Right lung (tissue), 5 donors: ENCODE measurements around the gene RAB17. TPM values are rescaled to one million over a fixed set of nuclear protein-coding genes. Genes with fewer than 3 reads are reported as not detected.
A peak's percentile ranks its signal among the peaks of the same experiment; 100 is the strongest.

Experiments
- DNase-seq, 2 donors: peaks; one replicate each; pipeline ENCODE4 v3.0.0-alpha.2; 2013
- polyA plus RNA-seq, 5 donors: library from polyadenylated mRNA; unstranded; fragments of 120-200 nt; gene quantifications; one replicate each; pipeline versions ENCODE4 v1.2.1 to v1.2.3, GENCODE V29; 2013; ENCODE audit warnings: inconsistent platforms in 1 of 5, low replicate concordance in 1 of 5; ENCODE audit not compliant: insufficient read length in 5 of 5, insufficient read depth in 1 of 5

The RAB17 gene
- polyA plus RNA-seq, 5 donors: 13.3 to 18.1 (median 15.0) TPM

DNA sequence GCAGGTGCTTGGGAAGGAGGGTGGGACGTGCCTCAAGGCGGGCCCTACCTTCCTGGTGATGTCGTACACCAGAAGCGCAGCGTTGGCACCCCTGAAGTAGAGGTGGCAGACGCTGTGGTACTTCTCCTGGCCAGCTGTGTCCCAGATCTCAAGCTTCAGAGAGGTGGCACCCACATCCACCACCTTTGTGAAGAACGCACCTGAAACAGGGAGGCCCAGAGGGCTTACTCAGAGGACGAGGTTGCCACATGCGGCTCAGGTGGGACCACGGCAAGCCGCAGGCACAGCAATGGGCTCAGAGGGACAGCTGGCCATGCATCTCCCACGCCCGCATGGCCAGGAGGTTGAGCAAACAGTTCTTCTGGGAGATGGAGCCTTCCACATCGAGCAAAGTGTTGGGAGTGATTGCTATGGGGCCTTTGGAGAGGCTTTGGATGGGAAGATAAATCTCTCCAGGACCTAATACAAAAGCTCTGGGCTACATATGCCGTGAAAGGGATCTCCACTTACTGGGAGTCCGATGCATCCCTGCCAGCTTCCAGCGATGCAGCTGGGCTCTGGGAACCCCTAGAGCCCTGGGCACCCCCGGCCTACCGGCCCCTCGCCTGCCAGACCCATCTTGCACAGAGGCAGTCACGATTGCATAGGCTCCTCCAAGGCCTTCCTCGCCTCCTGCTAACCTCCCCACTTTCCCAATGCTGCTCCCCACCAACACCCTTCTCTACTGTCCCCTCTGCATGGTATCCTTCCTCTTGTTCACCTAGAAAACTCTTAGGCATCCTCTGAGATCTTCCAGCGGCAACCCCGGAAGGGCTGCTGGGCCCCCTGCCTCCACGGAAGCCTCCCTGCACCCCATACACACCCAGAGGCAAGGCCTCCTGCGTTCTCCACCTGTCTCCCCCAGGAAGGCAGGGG lies 12.3 kb downstream of the RAB17 start:
- no peak for DNase-seq

DNA sequence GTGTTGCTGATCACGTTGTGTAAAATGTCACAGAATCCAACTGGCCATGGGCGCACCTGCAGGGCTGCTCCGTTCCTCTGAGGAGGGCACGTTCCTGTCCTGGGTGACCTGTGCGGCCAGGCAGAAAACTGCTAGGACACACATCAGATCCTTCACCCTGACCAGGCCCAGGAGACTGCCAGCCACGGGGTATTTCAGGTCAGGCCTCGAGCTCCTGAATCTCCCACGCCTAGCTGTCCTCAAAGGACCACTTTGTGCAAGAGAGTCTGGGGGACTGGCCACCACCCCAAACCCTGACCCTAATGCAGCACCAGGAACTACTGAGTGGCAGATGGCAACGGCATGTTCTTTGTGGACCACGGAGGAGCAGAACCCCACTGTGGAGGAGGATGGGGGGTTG lies 13.1 kb downstream of the RAB17 start:
- no peak for DNase-seq

- no peak for DNase-seq
Measured at GRCh38 chr2:237576974-237577373, 13.6 kb downstream of the RAB17 start.

- DNase-seq: no peak
Measured at GRCh38 chr2:237575869-237576862, 14.4 kb downstream of the RAB17 start.

DNA sequence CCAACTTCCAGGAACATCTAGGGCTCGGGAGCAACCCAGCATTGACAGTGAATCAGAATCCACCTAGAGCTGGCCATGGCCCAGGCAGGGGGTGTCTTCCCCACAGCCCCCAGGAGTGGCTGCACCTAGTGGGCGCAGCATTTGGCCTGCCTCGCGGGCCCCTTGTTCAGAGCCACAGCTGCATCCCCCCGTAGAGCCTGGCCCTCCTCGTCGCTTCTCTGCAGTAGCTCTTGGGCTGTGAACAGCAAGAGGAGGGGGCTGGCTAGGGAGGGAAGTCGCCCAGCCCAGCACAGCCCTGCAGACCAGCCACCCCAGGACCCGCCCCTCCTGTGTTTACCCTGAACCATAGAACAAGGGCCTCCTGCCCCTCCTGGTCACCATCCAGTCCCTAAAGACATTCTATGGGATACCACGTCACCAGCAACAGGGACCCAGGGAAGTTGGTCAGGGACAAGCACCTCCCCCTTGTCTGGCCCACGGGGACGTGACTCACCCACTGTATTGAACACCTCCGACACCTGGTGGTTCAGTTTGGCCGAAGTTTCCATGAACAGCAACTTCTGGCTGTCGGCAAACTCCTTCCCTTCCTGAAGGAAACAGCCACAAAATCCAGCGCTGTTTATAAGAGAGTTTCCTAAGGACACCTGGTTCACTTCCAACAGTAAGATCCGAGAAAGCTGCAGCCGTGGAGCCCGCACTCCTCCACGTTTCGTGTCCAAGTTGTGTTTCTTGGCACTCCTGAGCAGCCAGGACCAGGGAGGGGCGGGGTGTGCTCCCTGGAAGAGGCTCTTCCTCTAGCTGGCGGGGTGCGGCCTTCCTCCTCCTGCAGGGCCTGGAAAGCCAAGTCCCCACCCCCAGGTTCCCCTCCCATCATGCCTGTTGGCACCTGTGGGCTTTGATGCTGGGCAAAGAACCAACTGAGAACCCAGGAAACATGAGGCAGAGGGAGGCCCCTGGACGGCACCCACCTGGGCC lies 15.4 kb downstream of the RAB17 start:
- DNase-seq: no peak

DNA sequence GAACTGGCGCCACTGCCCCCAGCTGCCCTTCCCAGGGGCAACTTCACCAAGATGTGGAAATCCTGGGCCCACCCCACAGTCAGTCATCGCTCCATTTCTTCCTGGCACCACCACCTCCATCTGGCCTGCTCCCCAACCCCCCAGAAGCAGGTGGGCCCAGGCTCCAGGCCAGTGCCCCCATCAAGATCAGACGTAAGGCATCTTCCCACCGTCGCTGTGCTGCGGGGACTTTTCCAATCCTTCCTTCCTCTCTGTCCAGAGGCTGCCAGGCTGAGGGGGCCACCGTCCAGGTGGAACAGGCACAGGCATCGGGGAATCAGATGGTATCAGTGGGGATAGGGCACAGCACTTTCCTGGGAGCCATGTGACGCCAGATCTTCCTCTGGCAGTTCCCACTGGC lies 16.1 kb downstream of the RAB17 start:
- no peak for DNase-seq

DNA sequence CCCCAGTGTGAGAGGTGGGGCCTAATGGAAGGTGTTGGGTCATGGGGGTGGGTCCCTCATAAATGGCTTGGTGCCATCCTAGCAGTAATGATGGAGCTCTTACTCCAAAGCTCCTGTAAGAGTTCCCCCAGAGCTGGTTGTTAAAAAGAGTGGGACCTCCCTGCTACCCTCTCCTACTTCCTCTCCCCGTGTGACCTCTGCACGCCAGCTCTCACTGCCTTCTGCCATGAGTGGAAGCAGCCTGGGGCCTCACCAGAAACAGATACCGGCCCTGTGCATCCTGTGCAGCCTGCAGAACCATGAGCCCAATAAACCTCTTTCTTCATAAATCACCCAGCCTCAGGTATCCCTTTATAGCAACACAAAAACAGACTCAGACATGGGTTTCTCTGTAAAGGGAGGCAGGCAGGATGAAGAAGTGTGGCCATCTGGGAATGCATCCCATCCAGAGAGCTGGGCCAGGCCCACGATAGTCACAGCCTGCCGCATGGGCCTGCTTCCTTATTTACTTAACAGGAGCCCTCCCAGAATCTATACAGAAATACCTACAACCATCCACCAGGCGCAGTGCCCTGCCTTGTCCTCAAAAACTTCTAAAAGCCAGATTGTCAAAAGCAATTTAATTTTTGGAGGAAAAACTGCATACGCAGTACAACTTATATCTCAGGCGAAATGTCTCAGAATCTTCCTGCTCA lies 16.7 kb downstream of the RAB17 start:
- no peak for DNase-seq

DNA sequence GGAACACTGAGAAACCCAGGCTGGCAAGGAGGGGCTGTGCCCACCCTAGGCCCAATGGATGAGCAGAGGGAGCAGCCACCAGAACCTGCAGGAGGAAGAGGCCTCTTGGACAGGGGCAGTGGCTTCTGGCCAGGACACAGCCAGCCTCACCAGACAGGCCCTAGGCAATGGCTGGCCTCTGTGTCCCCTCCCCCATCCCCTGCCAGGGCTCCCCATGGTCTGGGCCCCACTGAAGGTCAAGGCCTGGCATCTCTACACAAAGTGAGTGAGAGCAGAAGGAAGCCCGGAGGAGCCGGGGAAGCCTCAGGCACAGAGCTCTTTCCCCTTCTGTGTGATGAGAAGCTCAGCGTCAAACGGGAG lies 17.8 kb downstream of the RAB17 start:
- no peak for DNase-seq

DNA sequence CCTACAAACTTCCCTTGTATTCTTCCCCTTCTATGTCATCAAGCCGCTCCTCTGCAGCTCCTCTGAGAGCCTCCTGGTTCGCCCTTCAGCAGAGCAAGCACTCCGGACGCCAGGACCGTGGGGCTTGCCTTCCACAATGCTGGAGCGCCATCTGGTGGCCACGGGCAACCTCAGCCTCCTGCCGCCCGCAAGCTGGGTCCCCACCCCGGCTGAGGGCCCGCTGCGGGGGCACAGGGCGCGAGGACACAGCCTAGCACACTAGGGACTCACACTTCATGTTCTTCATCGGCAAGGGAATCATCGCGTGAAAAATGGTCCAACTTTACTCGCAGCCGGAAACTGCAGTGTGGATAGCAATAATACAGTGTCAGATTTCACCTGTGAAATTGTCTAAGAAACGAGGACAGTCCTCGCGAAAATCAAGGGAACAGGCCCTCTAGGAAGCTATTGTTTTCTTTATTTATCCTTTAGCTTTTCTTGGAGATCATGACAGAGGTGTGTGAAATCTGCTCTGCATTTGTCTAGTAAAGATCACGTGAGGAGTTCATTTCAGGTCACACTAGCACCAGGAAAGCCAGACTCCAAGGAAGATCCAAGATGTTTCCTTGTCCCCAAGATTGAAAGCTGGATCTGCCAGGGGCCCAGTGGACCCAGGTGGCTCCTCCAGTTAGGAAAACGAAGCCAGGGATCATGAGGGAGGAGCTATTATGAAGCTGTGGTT lies 18.4 kb downstream of the RAB17 start:
- peak; percentile 79 to 83 for DNase-seq

GRCh38 chr2:237571551-237571950 lies 19.0 kb downstream of the RAB17 start:
- DNase-seq: no peak

GRCh38 chr2:237570776-237571335 lies 19.7 kb downstream of the RAB17 start:
- DNase-seq: no peak

GRCh38 chr2:237569896-237570295 lies 20.6 kb downstream of the RAB17 start:
- DNase-seq: no peak

DNA sequence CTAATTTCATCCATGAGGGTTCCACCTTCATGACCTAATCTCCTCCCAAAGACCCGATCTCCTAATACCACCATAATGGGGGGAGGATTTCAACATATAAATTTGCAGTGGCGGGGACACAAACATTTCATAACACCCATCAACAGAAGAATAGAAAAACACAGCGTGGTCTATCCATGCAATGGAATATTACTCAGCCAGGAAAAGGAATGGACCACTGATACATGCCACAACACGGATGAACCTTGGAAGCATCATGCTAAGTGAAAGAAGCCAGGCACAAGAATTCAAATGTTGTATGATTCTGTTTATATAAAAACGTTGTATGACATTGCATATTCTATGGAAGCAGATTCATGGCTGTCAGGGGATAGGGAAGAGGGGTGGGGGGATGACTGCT lies 21.5 kb downstream of the RAB17 start:
- no peak for DNase-seq

- no peak for DNase-seq
Measured at GRCh38 chr2:237568121-237568660, 22.3 kb downstream of the RAB17 start.

- DNase-seq: no peak
Measured at GRCh38 chr2:237567276-237568029, 23.1 kb downstream of the RAB17 start.

DNA sequence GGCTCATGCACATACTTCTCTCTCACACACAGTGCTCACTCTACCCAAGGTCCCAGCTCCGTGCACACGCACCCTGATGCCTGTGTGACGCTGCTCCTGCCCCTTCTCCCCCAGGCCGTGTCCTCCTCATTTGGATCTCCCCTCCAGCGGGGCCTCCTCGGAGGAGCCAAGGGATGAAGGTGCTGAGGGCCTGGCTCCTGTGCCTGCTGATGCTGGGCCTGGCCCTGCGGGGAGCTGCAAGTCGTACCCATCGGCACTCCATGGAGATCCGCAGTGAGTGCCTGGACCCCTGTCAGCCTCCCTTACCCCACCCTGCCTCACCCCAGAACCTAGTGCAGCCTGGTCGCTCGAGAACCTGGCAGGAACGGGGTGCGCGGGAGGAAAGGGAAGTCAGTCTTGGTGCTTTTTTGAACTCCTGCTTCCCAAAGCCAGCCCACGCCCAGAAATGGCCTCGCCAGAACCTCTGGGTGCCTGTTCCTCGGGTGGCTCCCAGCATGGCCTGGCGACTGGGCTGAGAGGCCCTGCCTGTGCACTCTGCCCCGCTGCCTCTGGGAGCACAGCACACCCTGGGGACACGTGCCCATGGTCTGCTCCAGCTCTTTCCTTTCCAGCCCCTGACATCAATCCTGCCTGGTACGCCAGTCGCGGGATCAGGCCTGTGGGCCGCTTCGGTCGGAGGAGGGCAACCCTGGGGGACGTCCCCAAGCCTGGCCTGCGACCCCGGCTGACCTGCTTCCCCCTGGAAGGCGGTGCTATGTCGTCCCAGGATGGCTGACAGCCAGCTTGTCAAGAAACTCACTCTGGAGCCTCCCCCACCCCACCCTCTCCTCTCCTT lies 23.9 kb downstream of the RAB17 start, which contains the start of gene PRLH:
Gene PRLH (plus strand): TSS at position 174 of the 835 bp plus-strand sequence. CDS start 0 bp downstream, at position 174.
- no peak for DNase-seq

- no peak for DNase-seq
Measured at GRCh38 chr2:237565974-237566373, 24.6 kb downstream of the RAB17 start.
